ENCODE measurements around the gene WHRN.

The WHRN gene

GRCh38 chr9:114505187-114506081, at the start of gene WHRN:
WHRN (minus strand) TSS chr9:114505473; CDS start chr9:114504801, 672 bp downstream.
- peak; percentile 92 to 96 for DNase-seq

GRCh38 chr9:114553202-114553601, 47.9 kb upstream of the WHRN start:
- DNase-seq: no peak

- no peak for DNase-seq
Measured at GRCh38 chr9:114552706-114553105, 47.4 kb upstream of the WHRN start.

GRCh38 chr9:114551750-114552685, 46.7 kb upstream of the WHRN start:
- DNase-seq: peak in 1 of 2 experiments; percentile 2

GRCh38 chr9:114549697-114550330, 44.5 kb upstream of the WHRN start:
- no peak for DNase-seq

GRCh38 chr9:114546851-114547250, 41.6 kb upstream of the WHRN start:
- DNase-seq: no peak

GRCh38 chr9:114545055-114545454, 39.8 kb upstream of the WHRN start:
- no peak for DNase-seq

GRCh38 chr9:114539701-114540380, 34.6 kb upstream of the WHRN start:
- DNase-seq: no peak

- DNase-seq: peak in 1 of 2 experiments; percentile 21
Measured at GRCh38 chr9:114538241-114538640, 33.0 kb upstream of the WHRN start.

GRCh38 chr9:114532561-114533237, 27.4 kb upstream of the WHRN start:
- DNase-seq: no peak

GRCh38 chr9:114529285-114529684, 24.0 kb upstream of the WHRN start:
- no peak for DNase-seq

- DNase-seq: no peak
Measured at GRCh38 chr9:114526807-114527206, 21.5 kb upstream of the WHRN start.

- DNase-seq: no peak
Measured at GRCh38 chr9:114525513-114525912, 20.2 kb upstream of the WHRN start.

- DNase-seq: no peak
Measured at GRCh38 chr9:114524247-114524681, 19.0 kb upstream of the WHRN start.

GRCh38 chr9:114522847-114523246, 17.6 kb upstream of the WHRN start:
- DNase-seq: no peak

- DNase-seq: no peak
Measured at GRCh38 chr9:114522286-114522685, 17.0 kb upstream of the WHRN start.

- DNase-seq: no peak
Measured at GRCh38 chr9:114521846-114522245, 16.6 kb upstream of the WHRN start.

GRCh38 chr9:114518599-114519022, 13.3 kb upstream of the WHRN start:
- no peak for DNase-seq

- no peak for DNase-seq
Measured at GRCh38 chr9:114518120-114518519, 12.8 kb upstream of the WHRN start.

GRCh38 chr9:114516913-114517312, 11.6 kb upstream of the WHRN start:
- DNase-seq: no peak

GRCh38 chr9:114515528-114515927, 10.3 kb upstream of the WHRN start:
- DNase-seq: no peak

GRCh38 chr9:114513959-114514267, 8.6 kb upstream of the WHRN start:
- DNase-seq: no peak
